Stimulated activated CD4-positive, alpha-beta T cell treated with anti-CD3 and anti-CD28 coated beads, Interleukin-1b, Interleukin-23, amount 100 ng/mL, for 48 hours (primary cell): ENCODE results near the gene CFAP46.

ENCODE experiments used
- DNase-seq: peaks from one replicate; pipeline ENCODE4 v3.0.0-alpha.2; 2020

Gene CFAP46

GRCh38 chr10:132817701-132818211 is 124.6 kb downstream of the CFAP46 start:
- no peak for DNase-seq

- no peak for DNase-seq
These were observed 125.7 kb downstream of the CFAP46 start for GRCh38 chr10:132816718-132817117.

GRCh38 chr10:132815168-132815857 is 127.1 kb downstream of the CFAP46 start:
- DNase-seq: no peak

- no peak for DNase-seq
These were observed 127.9 kb downstream of the CFAP46 start for GRCh38 chr10:132814469-132814856.

GRCh38 chr10:132813560-132814468 is 128.6 kb downstream of the CFAP46 start:
- DNase-seq: no peak

- DNase-seq: no peak
These were observed 129.4 kb downstream of the CFAP46 start for GRCh38 chr10:132813001-132813401.

- no peak for DNase-seq
These were observed 129.8 kb downstream of the CFAP46 start for GRCh38 chr10:132812520-132812919.

- DNase-seq: no peak
These were observed 130.4 kb downstream of the CFAP46 start for GRCh38 chr10:132811891-132812481.

GRCh38 chr10:132810807-132811700 is 131.3 kb downstream of the CFAP46 start:
- DNase-seq: no peak

GRCh38 chr10:132810141-132810806 is 132.1 kb downstream of the CFAP46 start:
- no peak for DNase-seq

- no peak for DNase-seq
These were observed 132.9 kb downstream of the CFAP46 start for GRCh38 chr10:132809232-132810140.

- no peak for DNase-seq
These were observed 133.8 kb downstream of the CFAP46 start for GRCh38 chr10:132808383-132809231.

GRCh38 chr10:132807621-132808049 is 134.7 kb downstream of the CFAP46 start:
- DNase-seq: no peak

GRCh38 chr10:132806561-132807003 is 135.8 kb downstream of the CFAP46 start:
- no peak for DNase-seq

- no peak for DNase-seq
These were observed 136.3 kb downstream of the CFAP46 start for GRCh38 chr10:132806110-132806509.

- no peak for DNase-seq
These were observed 136.8 kb downstream of the CFAP46 start for GRCh38 chr10:132805599-132805998.

- no peak for DNase-seq
These were observed 137.5 kb downstream of the CFAP46 start for GRCh38 chr10:132804785-132805426.

- DNase-seq: no peak
These were observed 138.1 kb downstream of the CFAP46 start for GRCh38 chr10:132804287-132804686.
